HG02981 (cell line): ENCODE measurements around the gene ABCC2.
"Not testable (repeated sequence)": the region's sequence is repeated elsewhere in the genome, so short reads cannot be mapped to it uniquely, and the experiment has no call there.

Experiments
- ATAC-seq: cut with Tn5 transposase; IDR thresholded peaks from one replicate; pipeline ENCODE4 v1.9.1; 2021; ENCODE audit warnings: mild to moderate bottlenecking, moderate library complexity; ENCODE audit not compliant: unreplicated experiment

Gene ABCC2

DNA sequence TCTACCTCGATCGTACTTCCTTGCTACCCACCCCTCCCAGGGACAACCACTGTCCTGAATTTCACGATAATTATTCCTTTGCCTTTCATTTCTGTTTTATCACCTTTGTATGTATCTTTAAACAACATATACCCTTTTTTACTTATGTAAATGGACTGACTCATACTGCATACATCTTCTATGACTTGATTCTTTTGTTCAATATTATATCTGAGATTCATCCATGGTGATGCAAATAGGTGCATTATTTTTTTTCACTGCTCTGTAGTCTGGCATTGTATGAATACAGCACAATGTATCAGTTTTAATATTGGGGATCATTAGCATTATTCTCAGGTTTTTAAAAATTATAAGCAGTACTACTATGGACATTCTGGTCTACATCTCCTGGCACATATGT lies 69.4 kb downstream of the ABCC2 start:
- no peak for ATAC-seq

- ATAC-seq = no peak
These were observed 70.2 kb downstream of the ABCC2 start for GRCh38 chr10:99852481-99853213.

- ATAC-seq = no peak
These were observed 71.2 kb downstream of the ABCC2 start for GRCh38 chr10:99853655-99854054.

- no peak for ATAC-seq
These were observed 72.4 kb downstream of the ABCC2 start for GRCh38 chr10:99854860-99855259.

GRCh38 chr10:99855479-99856071 lies 73.1 kb downstream of the ABCC2 start:
- ATAC-seq = no peak

DNA sequence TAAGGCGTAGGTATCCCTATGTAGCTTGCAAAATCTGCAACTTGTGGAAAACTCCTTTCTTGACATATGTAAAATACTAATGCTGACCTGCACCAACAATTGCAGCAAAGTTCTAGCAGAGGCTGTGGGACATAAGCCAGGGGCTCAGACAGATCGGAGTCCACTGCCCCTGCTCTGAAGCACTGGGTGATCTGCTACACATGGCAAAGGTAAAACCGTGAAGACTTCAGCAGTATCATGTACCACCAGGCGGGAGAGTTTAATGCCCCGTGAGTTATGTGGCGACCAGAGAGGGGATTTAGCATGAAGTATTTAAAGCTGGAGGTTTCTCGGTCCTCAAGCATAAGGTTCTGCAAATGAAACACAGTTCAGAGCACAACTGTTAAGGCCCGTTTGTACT lies 76.4 kb downstream of the ABCC2 start:
- ATAC-seq = no peak

- no peak for ATAC-seq
These were observed 77.1 kb downstream of the ABCC2 start for GRCh38 chr10:99859585-99859984.

DNA sequence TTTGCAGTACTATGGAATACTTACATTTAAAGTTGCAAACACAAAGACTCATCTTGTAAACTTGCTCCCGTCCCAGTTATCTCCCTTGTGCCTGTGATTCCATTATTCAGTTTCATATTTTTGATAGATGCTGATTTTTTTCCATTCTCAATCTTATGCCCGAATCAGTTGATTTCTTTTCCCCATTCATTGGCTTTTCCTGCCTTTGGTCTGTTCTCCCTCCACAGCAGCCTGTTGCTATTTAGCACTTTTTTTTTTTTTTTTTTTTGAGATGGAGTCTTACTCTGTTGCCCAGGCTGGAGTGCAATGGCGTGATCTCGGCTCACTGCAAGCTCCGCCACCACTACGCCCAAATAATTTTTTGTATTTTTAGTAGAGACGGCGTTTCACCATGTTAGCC lies 78.0 kb downstream of the ABCC2 start:
- ATAC-seq = no peak

DNA sequence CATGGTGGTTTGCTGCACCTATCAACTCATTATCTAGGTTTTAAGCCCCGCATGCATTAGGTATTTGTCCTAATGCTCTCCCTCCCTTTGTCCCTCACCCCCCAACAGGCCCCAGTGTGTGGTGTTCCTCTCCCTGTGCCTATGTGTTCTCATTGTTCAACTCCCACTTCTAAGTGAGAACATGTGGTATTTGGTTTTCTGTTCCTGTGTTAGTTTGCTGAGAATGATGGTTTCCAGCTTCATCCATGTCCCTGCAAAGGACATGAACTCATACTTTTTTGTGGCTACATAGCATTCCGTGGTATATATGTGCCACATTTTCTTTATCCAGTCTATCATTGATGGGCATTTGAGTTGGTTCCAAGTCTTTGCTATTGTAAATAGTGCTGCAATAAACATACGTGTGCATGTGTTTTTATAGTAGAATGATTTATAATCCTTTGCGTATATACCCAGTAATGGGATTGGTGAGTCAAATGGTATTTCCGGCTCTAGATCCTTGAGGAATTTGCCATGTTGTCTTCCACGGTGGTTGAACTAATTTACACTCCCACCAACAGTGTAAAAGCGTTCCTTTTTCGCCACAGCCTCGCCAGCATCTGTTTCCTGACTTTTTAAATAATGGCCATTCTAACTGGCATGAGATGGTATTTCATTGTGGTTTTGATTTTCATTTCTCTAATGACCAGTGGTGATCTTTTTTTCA lies 81.2 kb downstream of the ABCC2 start:
- ATAC-seq = not testable (repeated sequence)

- not testable (repeated sequence) for ATAC-seq
These were observed 84.8 kb downstream of the ABCC2 start for GRCh38 chr10:99867250-99867649.

DNA sequence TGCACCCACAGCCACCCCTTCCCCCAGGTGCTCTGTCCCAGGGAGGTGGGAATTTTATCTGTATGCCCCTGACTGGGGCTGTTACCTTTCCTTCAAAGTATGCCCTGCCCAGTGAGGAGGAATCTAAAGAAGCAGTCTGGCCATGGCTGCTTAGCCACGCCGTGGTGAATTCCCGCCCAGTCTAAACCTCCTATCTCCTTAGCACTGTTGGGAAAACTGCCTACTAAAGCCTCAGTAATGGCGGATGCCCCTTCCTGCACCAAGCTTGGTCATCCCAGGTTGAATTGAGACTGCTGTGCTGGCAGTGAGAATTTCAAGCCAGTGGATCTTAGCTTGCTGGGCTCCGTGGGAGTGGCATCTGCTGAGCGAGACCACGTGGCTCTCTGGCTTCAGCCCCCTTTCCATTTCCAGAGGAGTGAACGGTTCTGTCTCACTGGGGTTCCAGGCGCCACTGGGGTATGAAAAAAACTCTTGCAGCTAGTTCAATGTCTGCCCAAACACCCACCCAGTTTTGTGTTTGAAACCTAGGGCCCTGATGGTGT lies 87.2 kb downstream of the ABCC2 start:
- ATAC-seq = no peak

GRCh38 chr10:99870123-99870730 lies 87.8 kb downstream of the ABCC2 start:
- no peak for ATAC-seq

- no peak for ATAC-seq
These were observed 90.1 kb downstream of the ABCC2 start for GRCh38 chr10:99872367-99873162.

DNA sequence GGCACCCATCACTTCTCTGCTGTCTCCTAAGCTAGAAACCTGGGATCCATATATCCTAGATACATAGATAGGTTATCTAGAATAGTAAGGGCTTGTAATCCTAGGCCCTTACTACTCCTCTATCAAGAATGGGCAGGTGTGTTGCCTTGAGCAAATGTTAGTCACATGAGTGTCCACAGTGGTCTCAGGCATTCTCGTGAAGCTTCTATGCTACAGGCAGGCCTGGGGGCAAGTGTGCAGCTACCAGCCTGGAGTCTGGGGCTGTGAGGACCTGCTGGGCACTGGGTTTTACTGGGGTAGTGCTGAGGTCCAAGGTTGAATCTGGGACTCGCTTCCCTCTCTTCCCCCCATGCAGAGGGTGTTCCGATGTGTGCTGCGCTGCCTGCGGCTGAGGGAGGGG lies 91.4 kb downstream of the ABCC2 start:
- no peak for ATAC-seq

GRCh38 chr10:99874341-99875085 lies 92.1 kb downstream of the ABCC2 start:
- no peak for ATAC-seq

GRCh38 chr10:99875473-99875872 lies 93.0 kb downstream of the ABCC2 start:
- ATAC-seq = no peak

DNA sequence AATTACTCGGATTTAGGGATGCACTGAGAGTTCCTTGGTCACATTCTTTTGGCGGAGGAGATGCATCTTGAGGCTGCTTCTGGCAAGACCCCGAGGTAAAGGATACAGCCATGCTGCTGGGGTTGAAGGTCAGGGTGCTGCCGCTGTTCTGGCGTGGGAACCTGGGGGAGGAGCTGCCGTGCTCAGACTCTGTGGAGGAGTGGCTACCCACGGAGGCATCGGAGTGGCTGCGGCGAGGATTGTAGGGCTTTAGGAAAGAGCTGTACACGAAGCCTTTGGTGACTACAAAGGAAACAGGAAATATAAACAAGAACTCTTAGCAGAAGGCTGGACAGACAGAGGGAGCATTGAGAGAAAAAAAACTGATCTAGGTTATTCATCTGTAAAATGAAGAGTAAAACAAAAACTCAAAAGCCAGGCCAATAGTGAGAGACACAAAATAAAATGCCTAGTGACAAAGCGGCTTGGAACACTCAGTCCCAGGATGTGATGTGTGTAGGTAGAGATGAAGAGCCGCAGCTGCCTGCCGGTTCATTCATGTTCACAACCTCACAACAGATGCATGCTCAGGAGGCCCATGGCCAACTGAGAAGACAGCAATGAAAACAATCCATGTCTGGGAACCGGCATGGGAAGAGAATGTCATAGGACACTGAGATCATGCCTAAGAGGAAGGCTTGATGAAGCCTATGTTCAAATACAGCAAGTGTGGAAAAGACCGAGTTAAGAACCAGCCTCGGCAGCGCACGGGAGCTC lies 97.8 kb downstream of the ABCC2 start:
- ATAC-seq = no peak

GRCh38 chr10:99881371-99881770 lies 98.9 kb downstream of the ABCC2 start:
- no peak for ATAC-seq

GRCh38 chr10:99883523-99883922 lies 101.1 kb downstream of the ABCC2 start:
- ATAC-seq = no peak
